Hepatic stellate cell (primary cell): ENCODE measurements around the gene CCDC137.

Experiments used
- DNase-seq: peaks from one replicate; pipeline ENCODE4 v3.0.0; 2011; ENCODE audit warnings: low spot score

The CCDC137 gene

GRCh38 chr17:81683208-81683583 lies 16.7 kb downstream of the CCDC137 start:
- DNase-seq, result peak; percentile 48

- DNase-seq, result peak; percentile 100
Measured at GRCh38 chr17:81683584-81684441, 17.3 kb downstream of the CCDC137 start, which contains the start of the genes ARL16 and HGS. Gene ARL16 (minus strand): TSS chr17:81683797. CDS start chr17:81683753, 44 bp downstream. Gene HGS (plus strand): TSS chr17:81684011. CDS start chr17:81684067, 56 bp downstream.

GRCh38 chr17:81684442-81684911 lies 17.9 kb downstream of the CCDC137 start:
- DNase-seq, result peak; percentile 94

GRCh38 chr17:81685108-81685507 lies 18.6 kb downstream of the CCDC137 start:
- peak; percentile 74 for DNase-seq

GRCh38 chr17:81686614-81687013 lies 20.1 kb downstream of the CCDC137 start:
- DNase-seq, result no peak

GRCh38 chr17:81687770-81688541 lies 21.4 kb downstream of the CCDC137 start:
- no peak for DNase-seq

GRCh38 chr17:81688616-81689015 lies 22.1 kb downstream of the CCDC137 start:
- DNase-seq, result no peak

- no peak for DNase-seq
Measured at GRCh38 chr17:81690066-81690465, 23.5 kb downstream of the CCDC137 start.

GRCh38 chr17:81690549-81690948 lies 24.0 kb downstream of the CCDC137 start:
- no peak for DNase-seq

GRCh38 chr17:81691196-81691595 lies 24.7 kb downstream of the CCDC137 start:
- no peak for DNase-seq

- no peak for DNase-seq
Measured at GRCh38 chr17:81691608-81692007, 25.1 kb downstream of the CCDC137 start.

GRCh38 chr17:81693509-81694210 lies 27.1 kb downstream of the CCDC137 start:
- no peak for DNase-seq

- DNase-seq, result no peak
Measured at GRCh38 chr17:81694810-81695209, 28.3 kb downstream of the CCDC137 start.

GRCh38 chr17:81695211-81695610 lies 28.7 kb downstream of the CCDC137 start:
- no peak for DNase-seq

- no peak for DNase-seq
Measured at GRCh38 chr17:81695801-81696200, 29.3 kb downstream of the CCDC137 start.

GRCh38 chr17:81696218-81696941 lies 29.8 kb downstream of the CCDC137 start:
- DNase-seq, result no peak

GRCh38 chr17:81697261-81698044 lies 30.9 kb downstream of the CCDC137 start:
- DNase-seq, result no peak

GRCh38 chr17:81700353-81701287 lies 34.1 kb downstream of the CCDC137 start:
- DNase-seq, result no peak

GRCh38 chr17:81701288-81702071 lies 34.9 kb downstream of the CCDC137 start:
- DNase-seq, result no peak
